CD4-positive, alpha-beta memory T cell (primary cell): Measurements from ENCODE around the gene CDK14. TPM values are rescaled to one million over a fixed set of nuclear protein-coding genes. Genes with fewer than 3 reads are reported as not detected.

ENCODE experiments used
- CTCF ChIA-PET: fragments of 350-600 bp; sonication (Branson Sonifier 250); formaldehyde crosslinking; loops from one replicate; lab custom pipeline; 2021; ENCODE audit warnings: inconsistent platforms; ENCODE audit not compliant: partially characterized antibody; lab: Charles Lee
- POLR2A ChIA-PET: fragments of 350-600 bp; sonication (Branson Sonifier 250); formaldehyde crosslinking; loops from one replicate; lab custom pipeline; 2021; ENCODE audit not compliant: partially characterized antibody; lab: Charles Lee
- DNase-seq, 5 donors: peaks; one replicate each; pipeline versions ENCODE4 v3.0.0 to v3.0.0-alpha.2; 2020 to 2022; ENCODE audit warnings: mixed read lengths in 1 of 5
- H3K27ac ChIP-seq: one replicate; pipeline ENCODE4 v1.7.0; 2013; ENCODE audit warnings: low read depth, low read length
- H3K27me3 ChIP-seq: 2 replicates; pipeline ENCODE4 v1.7.0; 2013; ENCODE audit warnings: mild to moderate bottlenecking, low read length, moderate library complexity; ENCODE audit not compliant: insufficient read depth
- H3K36me3 ChIP-seq: 2 replicates; pipeline ENCODE4 v1.7.0; 2013; ENCODE audit warnings: mild to moderate bottlenecking, low read length, moderate library complexity; ENCODE audit not compliant: insufficient read depth
- H3K4me1 ChIP-seq: 2 replicates; pipeline ENCODE4 v1.7.0; 2013; ENCODE audit warnings: mild to moderate bottlenecking, low read length, moderate library complexity; ENCODE audit not compliant: insufficient read depth
- H3K4me3 ChIP-seq, 2 donors: one replicate each; pipeline ENCODE4 v1.7.0; 2013; ENCODE audit warnings: low read length in 2 of 2, mild to moderate bottlenecking in 1 of 2
- H3K9me3 ChIP-seq, 2 donors: one replicate each; pipeline ENCODE4 v1.7.0; 2013; ENCODE audit warnings: low read length in 2 of 2, control low read depth in 1 of 2; ENCODE audit not compliant: control insufficient read depth in 1 of 2
- H3K27ac Mint-ChIP-seq, 7 donors: one replicate each; pipeline ENCODE4 v1.8.0; 2020 to 2021; ENCODE audit warnings: mixed read lengths in 7 of 7, mild to moderate bottlenecking in 6 of 7, inconsistent platforms in 3 of 7, moderate library complexity in 3 of 7
- H3K27me3 Mint-ChIP-seq, 2 donors: one replicate each; pipeline ENCODE4 v1.8.0; 2020 to 2021; ENCODE audit warnings: mixed read lengths in 2 of 2
- H3K36me3 Mint-ChIP-seq, 2 donors: one replicate each; pipeline ENCODE4 v1.8.0; 2020 to 2021; ENCODE audit warnings: mixed read lengths in 2 of 2, inconsistent platforms in 1 of 2, mild to moderate bottlenecking in 1 of 2
- H3K4me1 Mint-ChIP-seq, 4 donors: one replicate each; pipeline ENCODE4 v1.8.0; 2020 to 2021; ENCODE audit warnings: mixed read lengths in 4 of 4, mild to moderate bottlenecking in 1 of 4
- H3K4me3 Mint-ChIP-seq, 8 donors: one replicate each; pipeline ENCODE4 v1.8.0; 2020 to 2021; ENCODE audit warnings: mixed read lengths in 8 of 8, mild to moderate bottlenecking in 7 of 8, moderate library complexity in 6 of 8, inconsistent platforms in 3 of 8
- H3K9me3 Mint-ChIP-seq, 8 donors: one replicate each; pipeline ENCODE4 v1.8.0; 2020 to 2021; ENCODE audit warnings: mixed read lengths in 8 of 8, mild to moderate bottlenecking in 5 of 8, inconsistent platforms in 3 of 8, moderate library complexity in 1 of 8
- intact Hi-C: fragments of 100-400 bp; cut with micrococcal nuclease; formaldehyde crosslinking; loops from one replicate; pipeline ENCODE4 v1.15.1; 2023
- polyA plus RNA-seq, 2 donors: library from polyadenylated mRNA; unstranded; fragments of 300-500 nt; fragmentation: Illumina TruSeq; gene quantifications; one replicate each; pipeline ENCODE4 v1.2.3, GENCODE V29; 2021
- total RNA-seq, 2 experiments: library from RNA; stranded (reverse); gene quantifications; one replicate each; pipeline ENCODE4 v1.2.3, GENCODE V29; 2021

Gene CDK14
- total and polyA plus RNA-seq, 4 experiments from 2014 or later: 0.47 to 0.81 (median 0.70) TPM; not detected in 1

DNA sequence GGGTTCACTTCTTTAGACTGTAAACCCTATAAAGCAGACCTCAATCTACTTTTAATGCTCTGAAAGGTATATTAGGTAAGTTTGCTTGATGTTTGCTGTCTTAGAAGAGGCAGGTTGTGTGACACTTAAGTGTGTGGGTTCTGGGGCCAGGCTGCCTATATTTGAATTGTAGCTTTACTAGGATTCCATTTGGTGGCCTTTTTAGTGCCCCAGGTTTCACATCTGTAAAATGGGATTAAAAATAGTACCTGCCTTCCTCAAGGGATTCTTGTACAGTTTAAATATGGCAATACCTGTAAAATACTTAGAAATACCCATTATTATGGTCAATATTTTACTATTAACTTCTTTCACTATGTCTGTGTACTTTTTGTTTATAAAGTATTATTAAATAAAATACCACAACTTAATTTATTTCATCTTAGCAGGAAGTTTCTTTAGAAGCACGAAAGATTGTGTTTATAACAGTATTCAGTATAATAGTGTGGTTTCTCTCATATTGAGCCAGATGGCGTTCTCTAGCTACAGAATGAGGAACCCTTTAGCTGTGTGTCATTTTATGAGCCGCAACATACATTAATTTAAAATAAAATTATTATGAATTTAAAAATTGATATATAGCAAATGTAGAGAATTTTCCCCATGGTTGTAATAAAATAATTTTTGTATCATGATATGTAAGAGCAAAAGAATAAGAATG is 94.2 kb downstream of the CDK14 start:
- H3K36me3 Mint-ChIP-seq: no peaks in the 10 kb centered on the region
- intact Hi-C loops: no loop called here
- no peaks in the 10 kb centered on the region for H3K27me3 Mint-ChIP-seq
- H3K4me3 ChIP-seq: no peak overlapping the region
- no peak overlapping the region for H3K4me3 Mint-ChIP-seq
- DNase-seq: no peak
- H3K4me1 Mint-ChIP-seq: no peaks in the 10 kb centered on the region
- no peaks in the 10 kb centered on the region for H3K36me3 ChIP-seq
- H3K4me1 ChIP-seq: no peaks in the 10 kb centered on the region
- H3K27me3 ChIP-seq: no peaks in the 10 kb centered on the region
- no peak overlapping the region for H3K27ac Mint-ChIP-seq
- CTCF ChIA-PET: no interaction called here
- H3K9me3 ChIP-seq: no peaks in the 10 kb centered on the region
- no peaks in the 10 kb centered on the region for H3K9me3 Mint-ChIP-seq
- H3K27ac ChIP-seq: no peak overlapping the region
- POLR2A ChIA-PET: no interaction called here

GRCh38 chr7:90692396-90692795 is 96.3 kb downstream of the CDK14 start:
- Histone ChIP-seq H3K9me3 (no peaks in the 10 kb centered on the region), H3K4me3 (no peak overlapping the region), H3K27me3 (no peaks in the 10 kb centered on the region), H3K27ac (no peak overlapping the region), H3K4me1 (no peaks in the 10 kb centered on the region), H3K36me3 (no peaks in the 10 kb centered on the region)
- intact Hi-C loops: no loop called here
- H3K4me3 Mint-ChIP-seq: no peak overlapping the region
- peaks cover 0 to 1% (median 0%) of the 10 kb centered on the region in 4 donors for H3K4me1 Mint-ChIP-seq
- CTCF ChIA-PET: no interaction called here
- H3K27ac Mint-ChIP-seq: no peak overlapping the region
- no peak for DNase-seq
- peaks cover 0 to 6% (median 4%) of the 10 kb centered on the region in 8 donors for H3K9me3 Mint-ChIP-seq
- peaks cover 0 to 3% of the 10 kb centered on the region in 2 donors for H3K27me3 Mint-ChIP-seq
- H3K36me3 Mint-ChIP-seq: no peaks in the 10 kb centered on the region
- POLR2A ChIA-PET: no interaction called here

- intact Hi-C loops: no loop called here
- Mint-ChIP-seq H3K27me3 (peaks cover 0 to 3% of the 10 kb centered on the region in 2 donors), H3K27ac (no peak overlapping the region), H3K4me1 (peaks cover 0 to 1% (median 0%) of the 10 kb centered on the region in 4 donors), H3K4me3 (no peak overlapping the region), H3K36me3 (no peaks in the 10 kb centered on the region), H3K9me3 (peaks cover 0 to 6% (median 4%) of the 10 kb centered on the region in 8 donors)
- no peak overlapping the region for H3K27ac ChIP-seq
- no peak for DNase-seq
- H3K4me3 ChIP-seq: no peak overlapping the region
- H3K9me3 ChIP-seq: no peaks in the 10 kb centered on the region
- CTCF ChIA-PET: no interaction called here
- H3K4me1 ChIP-seq: no peaks in the 10 kb centered on the region
- H3K27me3 ChIP-seq: no peaks in the 10 kb centered on the region
- POLR2A ChIA-PET: no interaction called here
- H3K36me3 ChIP-seq: no peaks in the 10 kb centered on the region
Observed at GRCh38 chr7:90692947-90693346, 96.8 kb downstream of the CDK14 start.

DNA sequence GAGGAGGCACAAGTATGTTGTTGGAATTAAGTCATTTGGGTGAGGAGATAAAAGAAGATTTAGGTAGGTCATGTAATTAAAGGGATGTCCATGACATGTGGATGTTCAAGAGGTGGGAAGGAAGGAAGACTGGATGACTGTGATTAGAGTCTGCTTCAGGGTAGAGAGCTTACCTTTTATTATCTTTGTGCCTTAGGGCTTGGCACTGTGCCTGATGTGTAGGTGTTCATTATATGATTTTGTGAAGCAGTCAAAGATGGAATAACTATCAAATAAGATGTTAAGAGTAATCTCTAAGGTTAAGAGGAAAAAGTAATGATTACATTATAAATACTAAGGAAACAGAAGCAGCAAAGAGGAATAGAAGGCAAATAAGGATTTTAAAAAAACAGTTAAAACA is 97.8 kb downstream of the CDK14 start:
- Histone ChIP-seq H3K27ac (no peak overlapping the region), H3K9me3 (no peaks in the 10 kb centered on the region), H3K4me1 (no peaks in the 10 kb centered on the region), H3K4me3 (no peak overlapping the region), H3K36me3 (no peaks in the 10 kb centered on the region), H3K27me3 (no peaks in the 10 kb centered on the region)
- CTCF ChIA-PET: no interaction called here
- peaks cover 0 to 3% of the 10 kb centered on the region in 2 donors for H3K27me3 Mint-ChIP-seq
- H3K4me1 Mint-ChIP-seq: peaks cover 0 to 1% (median 0%) of the 10 kb centered on the region in 4 donors
- POLR2A ChIA-PET: no interaction called here
- H3K36me3 Mint-ChIP-seq: no peaks in the 10 kb centered on the region
- no peak for DNase-seq
- peaks cover 0 to 6% (median 4%) of the 10 kb centered on the region in 8 donors for H3K9me3 Mint-ChIP-seq
- intact Hi-C loops: no loop called here
- H3K4me3 Mint-ChIP-seq: peak overlapping the region in 1 of 8 donors; percentile 4
- no peak overlapping the region for H3K27ac Mint-ChIP-seq

GRCh38 chr7:90698616-90699015 is 102.5 kb downstream of the CDK14 start:
- POLR2A ChIA-PET: no interaction called here
- Histone ChIP-seq H3K36me3 (no peaks in the 10 kb centered on the region), H3K4me1 (no peaks in the 10 kb centered on the region), H3K4me3 (no peak overlapping the region), H3K27ac (no peak overlapping the region), H3K9me3 (no peaks in the 10 kb centered on the region), H3K27me3 (no peaks in the 10 kb centered on the region)
- CTCF ChIA-PET: no interaction called here
- intact Hi-C loops: no loop called here
- Mint-ChIP-seq H3K27me3 (peaks cover 0 to 3% of the 10 kb centered on the region in 2 donors), H3K4me3 (no peak overlapping the region), H3K9me3 (peaks cover 0 to 8% (median 4%) of the 10 kb centered on the region in 8 donors), H3K36me3 (no peaks in the 10 kb centered on the region), H3K4me1 (peaks cover 0 to 3% (median 0%) of the 10 kb centered on the region in 4 donors), H3K27ac (no peak overlapping the region)
- no peak for DNase-seq

DNA sequence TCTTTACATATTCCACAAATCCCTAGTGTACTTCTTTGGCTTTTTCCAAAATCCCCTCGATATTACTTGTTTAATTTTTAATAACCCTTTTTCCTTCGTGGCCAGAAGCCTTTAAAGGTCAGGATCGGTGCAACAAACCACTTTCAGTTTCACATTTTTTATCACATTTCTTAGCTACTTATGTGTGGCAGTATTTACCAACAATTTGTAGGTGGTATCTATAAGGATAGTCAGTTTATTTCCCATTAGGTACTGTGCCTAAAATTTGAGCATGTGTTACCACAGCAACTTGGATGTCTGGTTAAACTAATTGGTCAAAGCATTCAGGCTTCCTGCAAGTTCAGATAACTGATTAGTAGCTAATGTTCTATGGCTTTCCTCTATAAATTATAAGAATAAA is 104.9 kb downstream of the CDK14 start:
- H3K4me1 Mint-ChIP-seq: peaks cover 0 to 2% (median 0%) of the 10 kb centered on the region in 4 donors
- Histone ChIP-seq H3K4me3 (no peak overlapping the region), H3K36me3 (no peaks in the 10 kb centered on the region), H3K27me3 (no peaks in the 10 kb centered on the region), H3K9me3 (no peaks in the 10 kb centered on the region), H3K27ac (no peak overlapping the region), H3K4me1 (no peaks in the 10 kb centered on the region)
- CTCF ChIA-PET: no interaction called here
- intact Hi-C loops: no loop called here
- no peak for DNase-seq
- POLR2A ChIA-PET: no interaction called here
- H3K27ac Mint-ChIP-seq: no peak overlapping the region
- H3K27me3 Mint-ChIP-seq: no peaks in the 10 kb centered on the region
- H3K4me3 Mint-ChIP-seq: peak overlapping the region in 1 of 8 donors; percentile 26
- H3K9me3 Mint-ChIP-seq: peaks cover 0 to 8% (median 2%) of the 10 kb centered on the region in 8 donors
- no peaks in the 10 kb centered on the region for H3K36me3 Mint-ChIP-seq

DNA sequence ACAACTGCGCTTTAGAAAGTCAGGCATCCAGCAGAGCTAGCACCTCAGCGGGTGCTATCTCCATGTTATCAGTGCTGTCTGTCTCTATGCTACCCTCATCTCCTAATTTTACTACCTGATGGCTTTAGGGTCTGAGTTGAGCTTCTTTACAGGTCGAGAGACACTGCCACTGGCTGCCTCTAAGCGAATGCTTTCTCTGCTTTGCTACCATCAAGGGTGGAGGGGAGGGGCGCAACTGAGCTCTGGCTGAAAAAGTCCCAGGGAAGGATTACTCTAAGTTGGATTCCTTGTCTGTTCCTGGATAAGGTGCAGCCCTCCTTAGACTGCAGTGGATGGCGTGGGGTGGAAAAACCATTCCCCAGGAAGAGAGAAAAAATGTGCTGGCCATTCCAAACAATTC is 105.7 kb downstream of the CDK14 start:
- ChIA-PET CTCF (no interaction called here), POLR2A (no interaction called here)
- Mint-ChIP-seq H3K9me3 (peaks cover 0 to 5% (median under 1%) of the 10 kb centered on the region in 8 donors), H3K27me3 (no peaks in the 10 kb centered on the region), H3K27ac (no peak overlapping the region), H3K4me3 (no peak overlapping the region), H3K4me1 (peaks cover 0 to 2% (median 0%) of the 10 kb centered on the region in 4 donors), H3K36me3 (no peaks in the 10 kb centered on the region)
- DNase-seq: no peak
- Histone ChIP-seq H3K27me3 (no peaks in the 10 kb centered on the region), H3K4me3 (no peak overlapping the region), H3K4me1 (no peaks in the 10 kb centered on the region), H3K27ac (no peak overlapping the region), H3K9me3 (no peaks in the 10 kb centered on the region), H3K36me3 (no peaks in the 10 kb centered on the region)
- intact Hi-C loops: no loop called here
